Kidney epithelial cell (primary cell): ENCODE results near the gene WASHC1. TPM values are rescaled to one million over a fixed set of nuclear protein-coding genes. Genes with fewer than 3 reads are reported as not detected.
A peak's percentile ranks its signal among the peaks of the same experiment; 100 is the strongest.
"Not testable (repeated sequence)": the region's sequence is repeated elsewhere in the genome, so short reads cannot be mapped to it uniquely, and the experiment has no call there.

Source experiments
- DNase-seq: peaks from one replicate; pipeline ENCODE4 v3.0.0-alpha.2; 2010; ENCODE audit warnings: low read depth
- H3K27me3 ChIP-seq: 2 replicates; pipeline ENCODE4 v1.6.0; 2011; ENCODE audit warnings: low read length; ENCODE audit not compliant: control insufficient read depth, insufficient read depth
- H3K36me3 ChIP-seq: 2 replicates; pipeline ENCODE4 v1.5.1; 2011; ENCODE audit warnings: low read length; ENCODE audit not compliant: control insufficient read depth, insufficient read depth
- H3K4me3 ChIP-seq: 2 replicates; pipeline ENCODE4 v1.5.1; 2011; ENCODE audit warnings: low read depth, mild to moderate bottlenecking, control low read depth, low read length
- total RNA-seq: library from RNA; depleted of rRNA; stranded (reverse); fragments of >200 nt; gene quantifications from 2 replicates; pipeline ENCODE4 v1.2.3, GENCODE V29; 2015

Gene WASHC1
- total RNA-seq: 5.5 and 6.7 TPM in 2 replicates

GRCh38 chr9:29356-29755 is at the start of gene WASHC1:
Gene WASHC1, minus strand, starts transcription at chr9:29456. Its CDS starts 4,457 bp downstream, at chr9:24999.
- H3K36me3 ChIP-seq, DNase-seq, H3K27me3 ChIP-seq: not testable (repeated sequence)
- H3K4me3 ChIP-seq: peak within 1 kb of the TSS; percentile 50

GRCh38 chr9:78333-78732 is 49.1 kb upstream of the WASHC1 start:
- not testable (repeated sequence) for H3K36me3 ChIP-seq, H3K27me3 ChIP-seq, H3K4me3 ChIP-seq, DNase-seq

- H3K4me3 ChIP-seq, DNase-seq, H3K36me3 ChIP-seq: not testable (repeated sequence)
- H3K27me3 ChIP-seq: peaks cover 13% of the 10 kb centered on the region
Observed at GRCh38 chr9:76389-76788, 47.1 kb upstream of the WASHC1 start.

DNA sequence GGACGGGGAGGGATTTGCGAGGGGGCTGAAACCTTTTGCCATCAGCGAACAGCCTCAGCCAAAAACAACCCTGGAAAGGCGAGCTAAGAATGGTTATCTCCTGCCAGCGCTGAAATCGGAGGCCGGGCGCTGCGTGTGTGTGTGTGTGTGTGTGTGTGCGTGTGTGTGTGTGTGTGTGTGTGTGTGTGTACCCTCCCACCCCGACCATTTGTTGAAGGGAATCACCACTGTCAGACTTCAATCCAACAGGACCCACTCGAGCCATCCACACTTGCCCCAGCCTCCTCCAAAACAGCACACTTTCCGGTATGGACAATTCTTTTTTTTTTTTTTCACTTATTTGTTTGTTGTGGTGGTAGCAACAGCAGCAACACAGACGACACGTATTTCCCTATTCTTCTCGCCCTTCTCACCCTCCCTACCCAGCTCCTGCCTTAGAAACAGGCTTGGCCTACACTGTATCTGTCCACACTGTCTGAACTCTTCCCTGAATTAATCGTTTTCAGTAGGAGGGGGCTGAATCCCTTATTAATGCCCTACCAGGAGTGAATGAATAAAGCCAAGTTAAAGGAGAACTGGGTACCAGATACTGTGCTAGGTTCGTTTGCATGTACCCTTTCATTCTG is 44.8 kb upstream of the WASHC1 start:
- not testable (repeated sequence) for H3K4me3 ChIP-seq, H3K36me3 ChIP-seq, DNase-seq
- peaks cover 13% of the 10 kb centered on the region for H3K27me3 ChIP-seq

- not testable (repeated sequence) for H3K36me3 ChIP-seq, DNase-seq
- Histone ChIP-seq H3K27me3 (peaks cover 13% of the 10 kb centered on the region), H3K4me3 (peak overlapping the region; percentile 15)
Observed at GRCh38 chr9:73076-73899, 44.0 kb upstream of the WASHC1 start.

GRCh38 chr9:63031-63629 is 33.9 kb upstream of the WASHC1 start:
- not testable (repeated sequence) for DNase-seq, H3K27me3 ChIP-seq, H3K36me3 ChIP-seq, H3K4me3 ChIP-seq

DNA sequence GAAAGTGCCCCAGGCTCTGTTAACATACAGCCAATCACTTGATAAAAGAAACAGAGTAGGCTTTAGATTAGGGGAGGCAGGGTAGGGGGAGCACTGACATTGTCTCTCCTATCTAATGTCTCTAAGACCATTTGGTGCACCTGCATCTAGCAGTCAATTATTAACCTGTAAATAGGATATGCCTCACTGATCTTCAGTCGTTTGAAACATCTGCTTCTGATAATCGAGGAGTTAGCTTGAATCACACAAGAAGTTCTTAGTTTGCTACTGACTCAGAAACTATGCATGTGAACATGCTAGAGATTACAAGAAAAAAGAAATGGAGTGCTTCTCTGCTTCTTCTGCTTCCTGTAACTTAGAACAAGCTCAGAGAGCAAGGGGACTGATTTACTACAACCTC is 23.4 kb upstream of the WASHC1 start:
- not testable (repeated sequence) for H3K27me3 ChIP-seq, H3K4me3 ChIP-seq, H3K36me3 ChIP-seq
- DNase-seq: peak; percentile 55

DNA sequence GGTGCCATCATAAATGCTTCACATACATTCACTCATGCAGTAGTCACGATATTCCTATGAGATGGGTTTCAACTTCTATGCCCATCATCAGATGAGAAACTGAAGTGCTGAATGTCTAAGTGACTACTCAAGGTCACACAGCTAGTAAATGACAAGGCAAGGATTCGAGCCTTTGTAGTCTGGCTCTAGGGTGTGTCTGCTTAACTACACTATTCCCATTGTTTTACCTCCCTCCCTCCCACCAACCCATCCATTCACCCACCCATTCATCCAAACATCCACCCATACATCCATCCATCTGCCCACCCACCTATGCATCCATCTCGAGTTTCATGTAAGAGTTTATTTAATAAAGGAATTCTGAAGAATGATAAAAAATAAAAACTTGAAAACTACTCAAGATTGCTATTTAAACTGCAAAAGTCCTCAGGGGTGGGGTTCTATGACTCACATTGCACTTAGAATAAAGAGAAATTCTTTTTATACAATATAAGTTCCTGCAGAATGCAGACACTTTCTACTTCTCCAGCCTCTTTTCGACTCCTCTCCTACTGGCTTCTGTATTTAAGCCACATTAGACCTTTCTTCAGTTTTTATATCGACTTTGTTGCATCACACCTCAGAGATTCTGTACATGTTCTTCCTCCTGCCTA is 19.1 kb upstream of the WASHC1 start:
- not testable (repeated sequence) for H3K4me3 ChIP-seq, DNase-seq, H3K27me3 ChIP-seq, H3K36me3 ChIP-seq

GRCh38 chr9:46639-47271 is 17.5 kb upstream of the WASHC1 start:
- not testable (repeated sequence) for DNase-seq, H3K36me3 ChIP-seq, H3K4me3 ChIP-seq, H3K27me3 ChIP-seq

DNA sequence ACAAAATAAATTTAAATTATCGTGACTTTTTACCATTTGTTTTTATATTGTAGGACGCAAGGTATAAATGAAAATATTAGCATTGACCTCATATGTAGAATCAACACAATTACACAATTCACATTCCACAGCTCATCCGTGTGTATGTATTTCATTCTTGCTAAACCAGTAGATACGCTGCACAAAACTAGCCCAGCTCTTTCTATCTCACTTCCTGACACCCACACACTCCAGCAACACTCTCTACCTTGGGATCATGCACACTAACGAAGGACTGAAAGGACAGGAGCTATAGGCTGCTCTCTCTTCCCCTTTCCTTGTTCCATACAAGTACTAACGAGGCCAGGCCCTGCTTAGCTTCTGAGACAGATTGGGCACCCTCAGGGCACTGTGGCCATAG is 16.9 kb upstream of the WASHC1 start:
- H3K36me3 ChIP-seq, H3K27me3 ChIP-seq, DNase-seq, H3K4me3 ChIP-seq: not testable (repeated sequence)

DNA sequence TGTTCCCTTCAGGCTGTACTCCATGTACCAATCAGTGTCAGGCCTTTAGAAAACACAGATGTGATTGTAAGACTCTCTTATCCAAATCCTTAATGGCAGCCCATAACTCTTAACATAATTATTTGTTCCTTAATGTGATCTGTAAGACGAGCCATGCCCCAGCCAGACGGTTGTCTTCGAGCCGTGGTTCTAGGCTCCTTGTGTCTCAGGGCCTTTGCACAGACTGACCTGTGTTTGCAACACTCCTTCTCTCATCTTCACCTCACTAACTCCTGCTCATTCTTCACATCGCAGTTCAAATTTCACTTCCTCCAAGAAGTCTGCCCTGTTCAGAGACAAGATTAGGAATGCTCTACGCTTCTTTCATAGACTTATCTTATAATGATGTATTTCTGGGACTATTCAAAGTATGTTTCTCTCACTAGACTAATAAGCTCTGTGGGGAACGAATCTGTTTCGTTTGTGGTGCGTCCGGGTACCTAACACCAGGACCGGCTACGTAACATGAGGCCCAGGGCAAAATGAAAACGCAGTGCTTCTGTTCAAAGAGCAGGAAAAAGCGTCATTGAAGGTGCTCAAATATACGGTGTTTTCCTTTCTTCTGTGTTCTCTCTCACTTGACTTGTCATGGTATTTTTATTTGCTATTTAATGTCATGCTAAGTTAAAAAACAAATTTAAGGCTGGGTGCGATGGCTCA is 16.1 kb upstream of the WASHC1 start:
- not testable (repeated sequence) for H3K36me3 ChIP-seq, H3K4me3 ChIP-seq, H3K27me3 ChIP-seq, DNase-seq

- H3K27me3 ChIP-seq, H3K4me3 ChIP-seq, H3K36me3 ChIP-seq, DNase-seq: not testable (repeated sequence)
Observed at GRCh38 chr9:44416-44815, 15.2 kb upstream of the WASHC1 start.

DNA sequence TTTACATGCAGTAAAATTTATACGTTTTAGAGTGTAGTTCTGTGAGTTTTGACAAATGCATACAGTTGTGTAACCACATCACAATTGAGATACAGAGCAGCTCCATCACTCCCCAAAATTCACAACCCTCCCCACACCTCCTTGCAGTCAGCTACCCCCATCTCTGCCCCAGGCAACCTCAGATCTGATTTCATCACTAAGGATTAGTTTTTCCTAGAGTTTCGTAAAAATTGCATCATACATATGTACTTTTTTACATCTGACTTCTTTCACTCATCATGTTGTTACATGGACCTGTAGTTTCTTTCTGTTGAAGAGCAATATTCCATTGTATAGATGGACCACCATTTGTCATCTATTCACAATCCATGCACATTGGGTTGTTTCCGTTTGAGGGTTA is 14.4 kb upstream of the WASHC1 start:
- not testable (repeated sequence) for H3K4me3 ChIP-seq, H3K36me3 ChIP-seq, DNase-seq, H3K27me3 ChIP-seq

- H3K27me3 ChIP-seq, H3K36me3 ChIP-seq, DNase-seq, H3K4me3 ChIP-seq: not testable (repeated sequence)
Observed at GRCh38 chr9:43116-43515, 13.9 kb upstream of the WASHC1 start.
